ENCODE data around the gene COA3.

DNA sequence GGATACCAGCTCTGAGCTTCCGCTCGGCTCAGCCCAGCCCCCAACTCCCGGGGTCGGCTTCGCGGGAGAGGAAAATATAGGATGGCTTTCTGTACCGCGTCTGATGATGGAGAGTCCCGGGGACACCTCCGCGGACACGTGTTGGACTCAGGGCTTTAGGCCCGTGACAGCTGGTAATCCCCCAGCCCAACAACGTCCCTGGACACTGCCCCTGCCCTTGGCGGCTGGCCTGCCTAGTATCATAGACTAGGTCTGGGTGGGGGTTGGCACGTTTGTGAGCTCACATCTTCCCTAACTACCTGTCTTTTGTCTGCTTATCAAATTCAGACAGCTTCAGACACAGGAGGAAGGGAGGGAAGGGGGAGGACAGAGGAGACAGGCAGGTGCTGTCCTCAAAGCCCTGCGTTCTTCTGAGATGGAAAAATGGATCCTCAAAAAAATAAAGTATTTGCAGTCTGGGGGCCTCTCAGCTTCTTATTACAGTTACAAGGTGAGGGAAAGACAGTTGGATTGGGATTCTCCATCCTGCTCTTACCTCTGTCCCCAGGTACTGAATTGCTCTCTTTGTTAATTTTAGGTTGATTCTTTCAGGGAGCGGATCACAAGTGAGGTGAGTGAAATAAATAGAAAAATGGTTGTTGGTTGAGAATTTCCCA is 35.4 kb upstream of the COA3 start:
- TF ChIP-seq, protein P1, sequence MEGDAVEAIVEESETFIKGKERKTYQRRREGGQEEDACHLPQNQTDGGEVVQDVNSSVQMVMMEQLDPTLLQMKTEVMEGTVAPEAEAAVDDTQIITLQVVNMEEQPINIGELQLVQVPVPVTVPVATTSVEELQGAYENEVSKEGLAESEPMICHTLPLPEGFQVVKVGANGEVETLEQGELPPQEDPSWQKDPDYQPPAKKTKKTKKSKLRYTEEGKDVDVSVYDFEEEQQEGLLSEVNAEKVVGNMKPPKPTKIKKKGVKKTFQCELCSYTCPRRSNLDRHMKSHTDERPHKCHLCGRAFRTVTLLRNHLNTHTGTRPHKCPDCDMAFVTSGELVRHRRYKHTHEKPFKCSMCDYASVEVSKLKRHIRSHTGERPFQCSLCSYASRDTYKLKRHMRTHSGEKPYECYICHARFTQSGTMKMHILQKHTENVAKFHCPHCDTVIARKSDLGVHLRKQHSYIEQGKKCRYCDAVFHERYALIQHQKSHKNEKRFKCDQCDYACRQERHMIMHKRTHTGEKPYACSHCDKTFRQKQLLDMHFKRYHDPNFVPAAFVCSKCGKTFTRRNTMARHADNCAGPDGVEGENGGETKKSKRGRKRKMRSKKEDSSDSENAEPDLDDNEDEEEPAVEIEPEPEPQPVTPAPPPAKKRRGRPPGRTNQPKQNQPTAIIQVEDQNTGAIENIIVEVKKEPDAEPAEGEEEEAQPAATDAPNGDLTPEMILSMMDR (conservative IDR thresholded peaks at IDR 0.05; ENCODE audit: low read depth, low read length): no peak
- TF ChIP-seq EZH2 (IDR thresholded peaks at IDR 0.05; ENCODE audit: low read length, unreplicated experiment) (no peak), EZH2phosphoT487 (IDR thresholded peaks at IDR 0.05; ENCODE audit: borderline replicate concordance, low read length) (no peak)

Data from PC-3 (cell line).